Muscle of back (tissue), 11 donors: Measurements from ENCODE around the gene VPS35L. TPM values are rescaled to one million over a fixed set of nuclear protein-coding genes. Genes with fewer than 3 reads are reported as not detected.
"Not testable (repeated sequence)": the region's sequence is repeated elsewhere in the genome, so short reads cannot be mapped to it uniquely, and the experiment has no call there.

Source experiments
- DNase-seq, 3 donors: peaks; one replicate each; pipeline versions ENCODE4 v3.0.0 to v3.0.0-alpha.2; 2013
- polyA plus RNA-seq, 10 donors: library from polyadenylated mRNA; unstranded; fragments of 120-200 nt; gene quantifications; one replicate each; pipeline ENCODE4 v1.2.1, GENCODE V29; 2013; ENCODE audit not compliant: insufficient read length in 10 of 10

Gene VPS35L
- polyA plus RNA-seq, 10 donors = 29.5 to 36.8 (median 34.1) TPM

- no peak for DNase-seq
Observed at GRCh38 chr16:19528666-19529065, 26.8 kb upstream of the VPS35L start.

GRCh38 chr16:19532601-19533000, 22.9 kb upstream of the VPS35L start:
- no peak for DNase-seq

- no peak for DNase-seq
Observed at GRCh38 chr16:19540241-19540970, 15.1 kb upstream of the VPS35L start.

- DNase-seq = no peak
Observed at GRCh38 chr16:19542138-19542821, 13.2 kb upstream of the VPS35L start.

- DNase-seq = not testable (repeated sequence)
Observed at GRCh38 chr16:19543278-19543996, 12.1 kb upstream of the VPS35L start.

GRCh38 chr16:19548144-19548543, 7.4 kb upstream of the VPS35L start:
- no peak for DNase-seq

- no peak for DNase-seq
Observed at GRCh38 chr16:19549673-19550072, 5.8 kb upstream of the VPS35L start.

- peak in 1 of 3 donors; percentile 20 for DNase-seq
Observed at GRCh38 chr16:19555938-19556771, 652 bp downstream of the VPS35L start.

GRCh38 chr16:19559242-19559910, 3.9 kb downstream of the VPS35L start:
- DNase-seq = peak; percentile 51 to 79 (median 73)

GRCh38 chr16:19560078-19560477, 4.6 kb downstream of the VPS35L start:
- DNase-seq = no peak

- DNase-seq = no peak
Observed at GRCh38 chr16:19563377-19563776, 7.9 kb downstream of the VPS35L start.

GRCh38 chr16:19566362-19566761, 10.9 kb downstream of the VPS35L start:
- DNase-seq = no peak

- no peak for DNase-seq
Observed at GRCh38 chr16:19567560-19567959, 12.1 kb downstream of the VPS35L start.

- DNase-seq = no peak
Observed at GRCh38 chr16:19573997-19574396, 18.5 kb downstream of the VPS35L start.

- no peak for DNase-seq
Observed at GRCh38 chr16:19574615-19575014, 19.1 kb downstream of the VPS35L start.

GRCh38 chr16:19578378-19578971, 23.0 kb downstream of the VPS35L start:
- DNase-seq = peak; percentile 63 to 93 (median 81)

- no peak for DNase-seq
Observed at GRCh38 chr16:19582050-19582831, 26.7 kb downstream of the VPS35L start.

- DNase-seq = peak in 1 of 3 donors; percentile 60
Observed at GRCh38 chr16:19583665-19584300, 28.3 kb downstream of the VPS35L start.

GRCh38 chr16:19588661-19589060, 33.2 kb downstream of the VPS35L start:
- DNase-seq = peak in 1 of 3 donors; percentile 66
